HG02840 (cell line): Measurements from ENCODE around the gene NXT2.
"Not testable (repeated sequence)": the region's sequence is repeated elsewhere in the genome, so short reads cannot be mapped to it uniquely, and the experiment has no call there.

Source experiments
- ATAC-seq: cut with Tn5 transposase; IDR thresholded peaks from one replicate; pipeline ENCODE4 v1.9.1; 2021; ENCODE audit warnings: mild to moderate bottlenecking, moderate library complexity, moderate number of reproducible peaks; ENCODE audit not compliant: unreplicated experiment, low FRiP score

Gene NXT2

DNA sequence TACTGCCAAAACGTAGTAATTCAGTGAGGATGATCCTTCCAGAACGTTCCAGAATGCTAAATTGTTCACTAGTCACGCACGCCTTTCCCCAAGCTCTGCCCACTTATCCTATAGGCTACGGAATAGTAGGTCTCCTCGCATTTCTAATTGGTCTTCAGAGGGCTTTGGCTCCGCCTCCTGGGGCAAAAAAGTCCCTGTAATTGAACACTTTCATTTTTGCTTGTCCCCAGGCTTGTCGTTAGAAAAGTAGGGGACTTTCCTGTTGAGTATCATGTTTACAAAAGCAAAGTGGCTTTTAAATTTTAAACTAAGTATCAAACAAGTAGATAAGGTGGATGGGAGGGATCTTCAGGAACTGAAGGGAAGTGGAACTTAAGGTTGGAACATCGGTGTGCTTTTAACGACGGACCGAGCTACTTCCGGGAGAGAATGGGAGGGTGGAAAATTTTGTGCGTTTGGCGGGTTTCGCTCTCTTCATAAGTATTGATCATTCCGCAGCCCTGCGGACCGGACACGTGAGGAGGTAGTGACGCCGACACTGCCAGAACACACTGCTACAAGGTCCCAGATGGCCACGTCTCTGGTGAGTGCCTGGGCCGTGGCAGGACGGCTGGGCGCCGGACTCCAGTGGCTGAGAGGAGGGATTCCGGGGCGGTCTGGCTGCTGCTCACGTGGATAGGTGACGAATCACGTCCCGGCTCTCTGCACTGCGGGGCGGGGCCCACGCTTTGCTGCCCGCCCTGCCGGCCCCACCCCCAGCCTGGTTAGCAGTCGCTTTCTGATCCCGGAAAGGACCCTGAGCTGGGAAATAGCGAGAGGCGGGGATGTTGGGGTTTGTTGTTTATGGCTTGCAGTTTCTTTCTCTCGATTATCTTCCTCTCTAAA, at the start of gene NXT2:
Gene NXT2 (plus strand): TSS at position 406 of the 885 bp plus-strand sequence. CDS start 163 bp downstream, at position 569.
- peak; percentile 95 for ATAC-seq

DNA sequence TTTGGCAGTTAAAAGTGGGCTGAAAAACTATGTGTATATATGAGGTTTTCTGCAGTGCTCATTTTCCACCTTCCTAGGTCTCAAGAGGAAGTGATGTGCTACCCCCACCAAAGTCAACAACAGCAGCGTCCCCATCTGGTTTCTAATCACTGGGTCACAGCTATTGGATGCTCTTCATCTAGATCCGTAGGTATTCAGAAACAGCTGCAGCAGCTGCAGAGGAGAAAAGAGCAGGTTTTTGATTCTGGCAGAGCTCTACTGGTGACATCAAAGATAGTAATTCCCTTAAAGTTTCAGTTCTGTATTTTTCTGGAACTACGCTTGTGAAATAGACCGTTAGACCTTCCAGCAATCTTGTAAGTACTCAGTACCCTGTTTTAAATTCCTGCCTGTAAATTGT, 49.0 kb upstream of the NXT2 start:
- no peak for ATAC-seq

DNA sequence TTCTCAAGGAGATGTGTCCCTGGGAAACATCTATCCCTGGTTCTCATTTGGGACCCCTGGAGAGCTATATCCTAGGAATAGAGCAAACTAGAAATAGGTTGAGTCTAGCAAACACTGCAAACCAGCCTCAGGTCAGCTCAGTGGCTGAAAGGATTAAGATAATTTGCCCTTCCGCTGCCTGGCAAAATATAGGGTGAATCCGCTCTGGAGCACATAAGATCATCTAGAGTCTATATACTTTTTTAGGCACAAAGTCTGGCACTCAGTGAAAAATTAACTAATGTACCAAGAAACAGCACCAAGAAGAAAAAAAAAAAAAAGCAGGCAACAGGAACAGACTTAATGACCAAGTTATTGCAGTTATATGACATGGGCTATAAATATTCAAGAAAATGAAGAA, 47.5 kb upstream of the NXT2 start:
- ATAC-seq, result no peak

DNA sequence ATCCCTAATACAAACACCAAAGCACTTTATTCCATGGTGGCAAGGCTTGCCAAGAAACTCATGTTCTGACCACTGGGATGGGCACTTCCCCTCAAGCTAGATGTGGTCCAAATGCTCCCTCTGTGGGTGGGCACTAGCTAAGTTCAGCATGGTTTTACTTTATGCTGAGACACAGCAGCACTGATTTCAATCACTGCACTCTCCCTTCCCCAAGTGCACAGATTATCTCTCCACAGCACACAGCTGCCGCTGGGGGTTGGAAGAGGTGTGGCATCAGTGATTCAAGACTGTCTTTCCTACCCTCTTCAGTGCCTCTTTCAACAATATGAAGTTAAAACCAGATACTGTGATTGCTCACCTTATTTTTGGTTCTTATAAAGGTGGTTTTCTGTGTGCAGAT, 38.2 kb upstream of the NXT2 start:
- no peak for ATAC-seq

DNA sequence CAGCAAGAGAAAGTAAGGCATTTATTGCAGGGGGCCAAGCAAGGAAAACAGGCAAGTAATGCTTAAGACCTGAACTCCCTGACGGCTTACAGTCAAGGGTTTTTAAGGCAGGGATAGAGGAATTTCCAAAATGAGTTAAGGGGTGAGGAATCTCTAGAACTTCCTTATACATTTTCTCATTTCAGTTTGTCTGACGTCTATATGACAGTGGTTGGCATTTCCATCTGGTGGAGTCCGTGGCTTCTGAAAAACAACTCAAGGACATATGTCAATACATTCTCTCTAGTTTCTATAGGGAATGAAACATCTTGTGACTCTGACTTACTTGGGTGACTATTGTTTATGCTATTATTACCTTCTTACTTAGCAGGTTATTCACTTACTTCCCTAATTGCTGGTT, 35.5 kb upstream of the NXT2 start:
- ATAC-seq, result no peak

DNA sequence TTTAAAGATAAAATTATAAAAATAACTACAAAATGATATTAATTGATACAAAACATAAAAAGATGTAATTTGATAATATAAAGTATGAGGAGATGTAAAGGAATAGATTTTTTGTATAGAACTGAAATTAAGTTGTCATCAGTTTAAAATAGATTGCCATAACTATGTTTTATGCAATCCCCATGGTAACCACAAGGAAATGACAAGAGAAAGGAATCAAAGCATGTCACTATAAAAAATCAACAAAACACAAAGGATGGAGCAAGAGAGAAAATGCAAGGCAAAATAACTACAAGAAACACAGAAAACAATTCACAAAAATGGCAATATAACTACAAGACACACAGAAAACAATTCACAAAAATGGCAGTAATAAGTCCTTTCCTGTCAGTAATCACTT, 27.7 kb upstream of the NXT2 start:
- no peak for ATAC-seq

DNA sequence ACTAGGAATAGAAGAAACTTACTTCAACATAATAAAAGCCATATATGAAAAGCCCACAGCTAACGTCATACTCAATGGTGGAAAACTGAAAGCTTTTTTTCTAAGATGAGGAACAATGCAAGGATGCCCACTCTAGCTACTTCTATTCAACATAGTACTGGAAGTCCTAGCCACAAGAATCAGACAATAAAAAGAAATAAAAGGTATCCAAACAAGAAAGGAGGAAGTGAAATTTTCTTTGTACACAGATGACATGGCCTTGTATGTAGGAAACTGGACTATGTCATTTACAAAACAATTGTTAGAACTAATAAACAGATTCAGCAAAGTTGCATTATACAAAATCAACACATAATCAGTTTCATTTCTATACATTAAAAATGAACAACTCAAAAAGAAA, 25.5 kb upstream of the NXT2 start:
- no peak for ATAC-seq

DNA sequence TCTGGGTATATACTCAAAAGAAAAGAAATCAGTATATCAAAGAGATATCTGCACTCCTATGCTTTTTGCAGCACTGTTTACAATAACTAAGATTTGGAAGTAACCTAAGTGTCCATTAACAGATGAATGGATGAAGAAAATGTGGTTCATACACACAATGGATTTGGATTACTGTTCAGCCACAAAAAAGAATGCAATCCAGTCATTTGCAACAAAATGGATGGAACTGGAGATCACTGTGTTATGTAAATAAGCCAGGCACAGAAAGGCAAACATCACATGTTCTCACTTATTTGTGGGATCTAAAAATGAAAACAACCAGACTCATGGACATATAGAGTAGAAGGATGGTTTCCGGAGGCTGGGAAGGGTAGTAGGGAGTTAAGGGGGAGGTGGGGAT, 17.6 kb upstream of the NXT2 start:
- ATAC-seq, result no peak

DNA sequence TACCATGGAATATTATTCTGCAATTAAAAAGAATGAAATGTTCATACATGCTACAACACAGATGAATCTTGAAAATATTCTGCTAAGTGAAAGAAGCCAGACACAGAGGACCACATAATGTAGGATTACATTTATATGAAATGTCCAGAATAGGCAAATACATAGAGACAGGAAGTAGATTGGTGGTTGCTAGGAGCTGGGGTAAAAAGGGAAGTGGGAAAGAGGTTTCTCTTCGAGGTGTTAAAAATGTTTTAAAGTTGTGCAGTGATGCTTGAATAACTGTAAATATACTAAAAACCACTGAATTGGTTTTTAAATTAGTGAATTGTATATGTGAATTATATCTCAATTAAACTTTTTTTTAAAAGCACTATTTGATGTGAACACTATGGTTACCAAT, 3.6 kb upstream of the NXT2 start:
- no peak for ATAC-seq

DNA sequence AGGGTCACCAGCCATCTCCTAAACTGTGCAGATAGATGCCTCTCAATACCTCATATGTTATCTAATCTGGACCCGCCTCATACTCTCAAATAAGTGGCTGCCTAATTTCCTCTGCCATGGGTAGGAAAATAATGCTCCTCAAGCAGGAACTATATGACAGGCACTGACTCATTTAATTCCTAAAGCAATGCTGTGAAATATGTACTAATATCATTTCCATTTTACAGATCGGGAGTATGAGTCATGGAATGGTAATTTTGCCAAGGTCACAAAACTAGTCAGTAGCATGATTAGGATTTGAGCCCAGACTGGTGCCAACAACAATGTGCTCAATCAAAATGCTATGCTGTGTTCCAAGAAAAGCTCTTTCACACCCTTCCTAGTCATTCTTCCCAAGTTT, 3.0 kb upstream of the NXT2 start:
- no peak for ATAC-seq

DNA sequence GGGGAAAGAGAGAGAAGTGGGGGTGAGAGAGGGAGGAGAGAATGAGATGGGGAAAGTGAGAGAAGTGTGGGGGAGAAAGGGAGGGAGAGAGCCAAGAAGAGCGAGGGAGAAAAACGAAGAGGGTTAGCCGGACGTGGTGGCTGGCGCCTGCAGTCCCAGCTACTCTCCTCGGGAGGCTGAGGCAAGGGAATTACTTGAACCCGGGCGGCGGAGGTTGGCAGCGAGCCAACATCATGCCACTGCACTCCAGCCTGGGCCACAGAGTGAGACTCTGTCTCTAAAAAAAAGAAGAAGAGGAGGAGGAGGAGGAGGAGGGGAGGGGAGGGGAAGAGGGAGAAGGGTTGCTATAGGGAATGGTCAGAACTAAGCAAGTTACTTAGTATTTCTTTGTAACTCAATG, 1.7 kb upstream of the NXT2 start:
- no peak for ATAC-seq

DNA sequence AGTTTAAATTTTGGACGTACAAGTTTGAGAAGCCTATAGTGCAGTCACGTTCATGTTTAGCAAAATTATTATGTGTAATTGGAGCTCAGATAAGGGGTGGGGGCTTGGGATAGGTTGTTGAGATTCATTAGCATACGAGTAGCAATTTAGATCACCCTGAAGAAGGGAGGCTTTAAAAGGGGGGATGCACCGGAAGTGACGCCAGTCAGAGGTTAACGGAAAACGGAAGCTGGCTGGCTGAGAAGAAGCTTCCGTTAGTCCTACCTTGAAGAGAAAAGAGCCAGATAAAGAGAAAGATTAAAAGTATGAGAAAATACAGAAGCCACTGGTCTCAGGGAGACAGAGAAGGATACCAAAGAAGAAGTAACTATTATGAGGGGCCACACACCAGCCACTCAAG, 1.1 kb upstream of the NXT2 start:
- no peak for ATAC-seq

DNA sequence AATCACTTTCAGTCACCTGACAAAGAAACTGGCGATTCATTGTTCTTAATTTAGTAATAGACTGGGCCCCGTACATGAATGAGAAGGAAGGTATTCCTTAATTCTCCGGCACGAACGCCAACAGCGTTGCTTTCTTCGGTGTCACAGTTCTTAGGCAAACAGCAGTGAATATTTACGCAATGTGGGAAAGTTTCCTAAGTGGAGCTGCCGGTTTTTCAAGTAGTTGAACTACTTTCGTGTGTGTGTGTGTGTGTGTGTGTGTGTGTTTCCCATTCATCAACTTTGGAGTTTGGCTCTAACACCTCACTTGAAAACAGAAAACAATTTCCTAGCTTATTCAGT, 651 bp downstream of the NXT2 start:
- ATAC-seq, result no peak

DNA sequence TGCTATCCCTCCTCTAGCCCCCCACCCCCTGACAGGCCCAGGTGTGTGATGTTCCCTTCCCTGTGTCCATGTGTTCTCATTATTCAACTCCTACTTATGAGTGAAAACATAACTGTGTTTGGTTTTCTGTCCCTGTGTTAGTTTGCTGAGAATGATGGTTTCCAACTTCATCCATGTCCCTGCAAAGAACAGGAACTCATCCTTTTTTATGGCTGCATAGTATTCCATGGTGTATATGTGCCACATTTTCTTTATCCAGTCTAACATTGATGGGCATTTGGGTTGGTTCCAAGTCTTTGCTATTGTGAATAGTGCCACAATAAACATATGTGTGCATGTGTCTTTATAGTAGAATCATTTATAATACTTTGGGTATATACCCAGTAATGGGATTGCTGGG, 2.4 kb downstream of the NXT2 start:
- ATAC-seq, result not testable (repeated sequence)

DNA sequence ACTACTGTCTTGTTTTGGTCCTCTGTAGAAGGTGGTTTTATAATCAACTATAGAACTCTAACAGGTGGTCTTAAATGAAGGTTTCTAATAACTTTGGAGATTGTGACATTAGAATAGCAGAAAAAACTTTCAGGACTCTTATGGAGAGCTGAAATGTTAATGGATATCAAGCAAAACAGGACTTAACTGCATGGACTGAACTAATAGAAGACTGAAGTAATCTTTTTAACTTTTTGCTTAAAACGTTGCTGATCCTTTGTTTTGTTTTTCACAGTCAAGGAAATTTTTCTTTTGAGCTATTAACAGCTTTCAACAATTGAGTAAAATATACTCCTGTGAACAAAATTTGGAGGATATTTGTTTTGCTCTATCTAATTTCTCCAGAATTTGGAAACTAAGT, 17.2 kb downstream of the NXT2 start:
- ATAC-seq, result no peak

DNA sequence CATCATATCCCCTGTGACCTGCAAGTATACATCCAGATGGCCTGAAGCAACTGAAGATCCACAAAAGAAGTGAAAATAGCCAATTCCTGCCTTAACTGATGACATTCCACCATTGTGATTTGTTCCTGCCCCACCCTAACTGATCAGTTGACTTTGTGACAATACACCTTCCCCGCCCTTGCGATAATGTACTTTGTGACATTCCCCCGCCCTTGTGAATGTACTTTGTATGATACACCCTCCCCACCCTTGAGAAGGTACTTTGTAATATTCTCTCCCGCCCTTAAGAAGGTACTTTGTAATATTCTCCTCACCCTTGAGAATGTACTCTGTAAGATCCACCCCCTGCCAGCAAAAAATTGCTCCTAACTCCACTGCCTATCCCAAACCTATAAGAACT, 39.4 kb downstream of the NXT2 start:
- not testable (repeated sequence) for ATAC-seq

DNA sequence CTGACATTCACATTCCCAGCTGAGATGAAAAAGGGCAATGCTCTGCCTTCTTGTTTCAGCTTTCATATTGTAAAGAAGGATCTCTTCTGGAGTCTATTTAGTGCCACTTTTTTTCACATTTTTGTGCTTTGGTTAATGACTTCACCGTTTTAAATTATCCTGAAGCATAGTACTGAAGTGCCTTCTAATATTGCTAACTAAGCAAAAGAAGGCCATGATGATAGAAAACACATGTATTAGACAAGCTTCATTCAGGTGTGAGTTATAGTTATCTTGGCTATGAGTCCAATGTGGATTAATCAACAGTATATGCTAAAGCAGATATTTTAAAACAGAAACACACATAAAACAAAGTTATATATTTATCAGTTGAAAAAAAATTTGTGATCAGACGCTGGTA, 40.4 kb downstream of the NXT2 start:
- ATAC-seq, result no peak

DNA sequence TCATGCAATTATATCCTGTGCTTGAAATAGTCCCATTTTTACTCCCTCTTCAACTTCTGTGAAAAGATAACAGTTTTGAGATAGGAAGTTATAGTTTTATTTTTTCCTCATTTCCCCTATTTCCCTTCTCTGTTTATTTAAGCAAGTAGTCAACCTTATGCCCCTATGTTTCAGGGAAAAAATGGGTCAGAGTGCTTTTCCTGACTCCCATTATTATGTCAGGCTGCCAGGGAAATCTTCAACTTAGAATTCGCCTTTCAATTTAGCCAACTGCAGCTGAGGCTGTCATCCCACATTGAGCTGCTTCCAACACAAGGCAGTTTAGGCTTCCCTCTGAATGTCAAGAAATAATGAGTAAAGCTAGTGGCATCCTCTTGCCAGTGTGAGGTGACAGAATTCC, 42.3 kb downstream of the NXT2 start:
- ATAC-seq, result no peak

DNA sequence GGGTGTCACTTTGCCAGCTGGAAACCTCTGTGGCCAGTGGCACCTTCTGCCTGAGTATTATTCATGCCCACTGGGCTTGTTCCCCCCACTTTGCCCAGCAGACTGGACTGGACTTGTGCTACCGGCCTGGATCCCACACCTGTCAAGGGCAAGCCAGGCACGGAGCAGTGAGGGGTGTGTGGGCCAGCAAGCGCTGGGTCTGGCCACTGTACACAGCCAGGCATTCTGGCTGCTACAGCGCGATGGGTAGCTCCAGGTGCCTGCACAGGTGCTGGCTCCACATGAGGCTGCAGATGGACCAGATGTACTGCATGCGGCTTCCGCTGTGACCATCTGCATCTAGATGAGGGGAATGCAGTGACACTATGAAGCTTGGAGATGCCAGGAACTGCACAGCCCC, 48.8 kb downstream of the NXT2 start:
- ATAC-seq, result no peak

DNA sequence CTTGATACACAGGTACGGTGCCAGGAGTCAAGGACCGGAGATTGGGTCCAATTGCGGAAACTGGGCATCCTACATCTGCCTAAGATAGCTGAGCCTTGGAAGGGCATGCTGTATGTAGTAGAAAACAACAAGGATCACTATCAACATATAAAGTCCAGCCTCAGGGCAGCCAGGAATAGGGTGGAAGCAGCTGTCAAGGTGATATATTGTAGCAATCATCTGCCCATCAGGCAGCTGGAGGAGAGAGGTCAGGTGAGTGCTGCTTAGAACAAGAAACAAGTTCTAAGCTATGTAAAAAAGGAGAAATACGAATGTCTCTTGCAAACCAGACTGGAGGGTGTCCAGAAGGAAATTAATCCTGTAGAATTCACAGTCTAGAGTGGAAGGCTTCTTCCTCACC, 53.5 kb downstream of the NXT2 start:
- ATAC-seq, result no peak
